Endodermal cell (in vitro differentiated cells): ENCODE results near the gene PNPLA7. TPM values are rescaled to one million over a fixed set of nuclear protein-coding genes. Genes with fewer than 3 reads are reported as not detected.

Source experiments
- DNase-seq: peaks from one replicate; pipeline ENCODE4 v3.0.0-alpha.2; 2017
- H3K27ac ChIP-seq: 2 replicates; pipeline ENCODE4 v1.5.1; 2013; ENCODE audit warnings: mild to moderate bottlenecking, low read depth, low read length, moderate library complexity
- H3K27me3 ChIP-seq: 2 replicates; pipeline ENCODE4 v1.6.1; 2013; ENCODE audit warnings: mild to moderate bottlenecking, low read length, moderate library complexity; ENCODE audit not compliant: insufficient read depth, control insufficient read depth, poor library complexity, severe bottlenecking
- H3K36me3 ChIP-seq: 2 replicates; pipeline ENCODE4 v1.7.0; 2013; ENCODE audit warnings: mild to moderate bottlenecking, low read length, moderate library complexity; ENCODE audit not compliant: control insufficient read depth, insufficient read depth
- H3K4me1 ChIP-seq: one replicate; pipeline ENCODE4 v1.7.0; 2013; ENCODE audit warnings: low read length; ENCODE audit not compliant: control insufficient read depth, insufficient read depth
- H3K4me3 ChIP-seq: 2 replicates; pipeline ENCODE4 v1.5.1; 2013; ENCODE audit warnings: mild to moderate bottlenecking, low read length, moderate library complexity
- H3K9ac ChIP-seq: 2 replicates; pipeline ENCODE4 v1.6.1; 2013; ENCODE audit warnings: mild to moderate bottlenecking, low read length, moderate library complexity; ENCODE audit not compliant: poor library complexity, severe bottlenecking; ENCODE audit errors: extremely low read depth
- H3K9me3 ChIP-seq: 2 replicates; pipeline ENCODE4 v1.6.1; 2013; ENCODE audit warnings: mild to moderate bottlenecking, low read length, moderate library complexity; ENCODE audit not compliant: control insufficient read depth
- H3K27ac Mint-ChIP-seq: 2 replicates; pipeline ENCODE4 v1.8.0; 2020; ENCODE audit warnings: mixed read lengths
- H3K27me3 Mint-ChIP-seq: 2 replicates; pipeline ENCODE4 v1.8.0; 2021; ENCODE audit warnings: mild to moderate bottlenecking, mixed read lengths; ENCODE audit not compliant: insufficient read depth
- H3K36me3 Mint-ChIP-seq: 2 replicates; pipeline ENCODE4 v1.8.0; 2020; ENCODE audit warnings: low read depth, mixed read lengths
- H3K4me1 Mint-ChIP-seq: 2 replicates; pipeline ENCODE4 v1.8.0; 2020; ENCODE audit warnings: mixed read lengths
- H3K4me3 Mint-ChIP-seq: 2 replicates; pipeline ENCODE4 v1.8.0; 2020; ENCODE audit warnings: mild to moderate bottlenecking, moderate library complexity, mixed read lengths
- H3K9me3 Mint-ChIP-seq: 2 replicates; pipeline ENCODE4 v1.8.0; 2020; ENCODE audit warnings: mild to moderate bottlenecking, mixed read lengths
- WGBS, 2 experiments: methylation state at CpG; one replicate each; pipeline versions ENCODE4 v1.1.5 to v1.1.7; 2013; ENCODE audit warnings: missing lambda C conversion rate in 2 of 2, mixed read lengths in 1 of 2; ENCODE audit not compliant: insufficient coverage in 1 of 2, insufficient read length in 1 of 2; 5-methylcytosine and 5-hydroxymethylcytosine counted together
- total RNA-seq, 2 donors: library from RNA; stranded (reverse); fragmentation: NEBNext Ultra II Directional in 1 of 2; extraction: Animal tissue kit (Norgen Biotek cat#: 25700) in 1 of 2; gene quantifications; 2 replicates in 1 of 2; 3 replicates in 1 of 2; pipeline ENCODE4 v1.2.1, GENCODE V29; 2021
- TF ChIP-seq, protein P1 (sequence below): fragments of 200-600 bp; sonication (generic); conservative IDR thresholded peaks from 2 replicates; pipeline ENCODE4 v1.5.0; 2021; ENCODE audit warnings: antibody characterized with exemption, mild to moderate bottlenecking

The PNPLA7 gene
- total RNA-seq, 2 donors from 2014 or later: 2.0 to 2.4 TPM

GRCh38 chr9:137593176-137593575 lies 43.0 kb upstream of the PNPLA7 start:
- Mint-ChIP-seq H3K27ac (no peak overlapping the region), H3K36me3 (peaks cover 4% of the 10 kb centered on the region), H3K27me3 (no peaks in the 10 kb centered on the region), H3K4me3 (no peak overlapping the region), H3K4me1 (peaks cover 7% of the 10 kb centered on the region), H3K9me3 (no peaks in the 10 kb centered on the region)
- no peak for DNase-seq
- Histone ChIP-seq H3K27ac (no peak overlapping the region), H3K4me3 (no peak overlapping the region), H3K9ac (no peak overlapping the region), H3K4me1 (peaks cover 10% of the 10 kb centered on the region), H3K9me3 (no peaks in the 10 kb centered on the region), H3K36me3 (peaks cover 9% of the 10 kb centered on the region), H3K27me3 (no peaks in the 10 kb centered on the region)
- 90 to 93% methylated on average over 10 to 12 of the region's 12 CpGs for WGBS, 2 experiments
- TF ChIP-seq, protein P1, sequence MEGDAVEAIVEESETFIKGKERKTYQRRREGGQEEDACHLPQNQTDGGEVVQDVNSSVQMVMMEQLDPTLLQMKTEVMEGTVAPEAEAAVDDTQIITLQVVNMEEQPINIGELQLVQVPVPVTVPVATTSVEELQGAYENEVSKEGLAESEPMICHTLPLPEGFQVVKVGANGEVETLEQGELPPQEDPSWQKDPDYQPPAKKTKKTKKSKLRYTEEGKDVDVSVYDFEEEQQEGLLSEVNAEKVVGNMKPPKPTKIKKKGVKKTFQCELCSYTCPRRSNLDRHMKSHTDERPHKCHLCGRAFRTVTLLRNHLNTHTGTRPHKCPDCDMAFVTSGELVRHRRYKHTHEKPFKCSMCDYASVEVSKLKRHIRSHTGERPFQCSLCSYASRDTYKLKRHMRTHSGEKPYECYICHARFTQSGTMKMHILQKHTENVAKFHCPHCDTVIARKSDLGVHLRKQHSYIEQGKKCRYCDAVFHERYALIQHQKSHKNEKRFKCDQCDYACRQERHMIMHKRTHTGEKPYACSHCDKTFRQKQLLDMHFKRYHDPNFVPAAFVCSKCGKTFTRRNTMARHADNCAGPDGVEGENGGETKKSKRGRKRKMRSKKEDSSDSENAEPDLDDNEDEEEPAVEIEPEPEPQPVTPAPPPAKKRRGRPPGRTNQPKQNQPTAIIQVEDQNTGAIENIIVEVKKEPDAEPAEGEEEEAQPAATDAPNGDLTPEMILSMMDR: no peak

GRCh38 chr9:137592767-137593166 lies 42.6 kb upstream of the PNPLA7 start:
- H3K9ac ChIP-seq: no peak overlapping the region
- no peak overlapping the region for H3K27ac Mint-ChIP-seq

GRCh38 chr9:137590469-137591383 lies 40.5 kb upstream of the PNPLA7 start, which contains the start of gene ZMYND19:
TSS of gene ZMYND19 (minus strand) at chr9:137590512. CDS start at chr9:137590263, 249 bp downstream.
- 1% methylated on average over 18 to 113 of the region's 113 CpGs for WGBS, 2 experiments
- Mint-ChIP-seq H3K27ac (peak within 1 kb of the TSS; percentile 97), H3K36me3 (peaks cover 28% of the 10 kb centered on the region), H3K27me3 (no peaks in the 10 kb centered on the region), H3K4me1 (peaks cover 11% of the 10 kb centered on the region), H3K4me3 (peak within 1 kb of the TSS; percentile 77), H3K9me3 (no peaks in the 10 kb centered on the region)
- Histone ChIP-seq H3K27ac (peak within 1 kb of the TSS; percentile 70), H3K36me3 (peaks cover 32% of the 10 kb centered on the region), H3K4me1 (peaks cover 10% of the 10 kb centered on the region), H3K4me3 (peak within 1 kb of the TSS; percentile 89), H3K9ac (peak within 1 kb of the TSS; percentile 60), H3K9me3 (no peaks in the 10 kb centered on the region), H3K27me3 (no peaks in the 10 kb centered on the region)
- TF ChIP-seq, protein P1: peak; percentile 10
- peak; percentile 94 for DNase-seq

More at GRCh38 chr9:137592767-137593166, 42.6 kb upstream of the PNPLA7 start:
- Histone ChIP-seq H3K9me3 (no peaks in the 10 kb centered on the region), H3K27me3 (no peaks in the 10 kb centered on the region), H3K4me3 (no peak overlapping the region), H3K36me3 (peaks cover 13% of the 10 kb centered on the region), H3K27ac (no peak overlapping the region), H3K4me1 (peaks cover 10% of the 10 kb centered on the region)
- Mint-ChIP-seq H3K9me3 (no peaks in the 10 kb centered on the region), H3K36me3 (peaks cover 8% of the 10 kb centered on the region), H3K4me1 (peaks cover 11% of the 10 kb centered on the region), H3K4me3 (no peak overlapping the region), H3K27me3 (no peaks in the 10 kb centered on the region)
- WGBS, 2 experiments: 92 to 95% methylated on average over 3 to 7 of the region's 7 CpGs
- DNase-seq: no peak
- TF ChIP-seq, protein P1: no peak
